IMR-90 (cell line): ENCODE measurements around the gene CHGA. TPM values are rescaled to one million over a fixed set of nuclear protein-coding genes. Genes with fewer than 3 reads are reported as not detected.

Experiments used
- ATAC-seq: fragments of 200-7000 bp; cut with Tn5 transposase; 2 replicates; pipeline ENCODE4 v1.9.1; 2020; ENCODE audit warnings: low read depth, mild to moderate bottlenecking, moderate library complexity
- BruUV-seq: library from RNA; stranded (reverse); fragments of 400-500 nt; replicated peaks from 2 replicates; lab custom pipeline; 2021; lab: Mats Ljungman, UMichigan
- CTCF ChIA-PET: fragments of 300-600 bp; formaldehyde crosslinking; extraction: SDS; loops from one replicate; lab custom pipeline; 2021; ENCODE audit warnings: antibody characterized with exemption; lab: Yijun Ruan, JAX
- POLR2A ChIA-PET: fragments of 300-600 bp; sonication (Branson Sonifier 250); formaldehyde crosslinking; loops from one replicate; lab custom pipeline; 2022; ENCODE audit warnings: antibody characterized with exemption; ENCODE audit not compliant: unreplicated experiment; lab: Charles Lee
- DNase-seq: peaks from one replicate; pipeline ENCODE4 v3.0.0; 2013
- H2AFZ ChIP-seq: replicated peaks from 2 replicates; pipeline ENCODE3; 2013; ENCODE audit warnings: low read length, mild to moderate bottlenecking; ENCODE audit not compliant: poor library complexity
- H2AK5ac ChIP-seq: 2 replicates; pipeline ENCODE4 v1.6.1; 2013; ENCODE audit warnings: low read depth, low read length, inconsistent platforms
- H2AK9ac ChIP-seq: replicated peaks from 2 replicates; pipeline ENCODE3; 2013; ENCODE audit warnings: mild to moderate bottlenecking, low read depth, low read length, moderate library complexity; ENCODE audit not compliant: poor library complexity
- H2BK120ac ChIP-seq: 2 replicates; pipeline ENCODE4 v1.6.1; 2013; ENCODE audit warnings: low read depth, low read length, inconsistent platforms
- H2BK15ac ChIP-seq: 3 replicates; pipeline ENCODE4 v1.6.1; 2013; ENCODE audit warnings: low read depth, low read length, inconsistent platforms
- H2BK20ac ChIP-seq: 2 replicates; pipeline ENCODE4 v1.6.1; 2013; ENCODE audit warnings: low read depth, mild to moderate bottlenecking, inconsistent platforms, low read length, moderate library complexity
- H2BK5ac ChIP-seq: 2 replicates; pipeline ENCODE4 v1.6.1; 2013; ENCODE audit warnings: mild to moderate bottlenecking, low read depth, low read length, inconsistent platforms; ENCODE audit not compliant: poor library complexity, severe bottlenecking
- H3K14ac ChIP-seq: replicated peaks from 2 replicates; pipeline ENCODE4 v1.6.1; 2013; ENCODE audit warnings: low read depth, low read length, inconsistent platforms
- H3K18ac ChIP-seq: 2 replicates; pipeline ENCODE4 v1.6.1; 2013; ENCODE audit warnings: low read depth, low read length, control low read depth
- H3K23ac ChIP-seq: 2 replicates; pipeline ENCODE4 v1.6.1; 2013; ENCODE audit warnings: low read depth, low read length, inconsistent platforms
- H3K27ac ChIP-seq: 2 replicates; pipeline ENCODE4 v1.5.1; 2013; ENCODE audit warnings: mild to moderate bottlenecking, control low read depth, low read length; ENCODE audit not compliant: insufficient read depth
- H3K27me3 ChIP-seq: 2 replicates; pipeline ENCODE4 v1.6.1; 2013; ENCODE audit warnings: low read length; ENCODE audit not compliant: control insufficient read depth, insufficient read depth
- H3K36me3 ChIP-seq: 2 replicates; pipeline ENCODE4 v1.6.1; 2013; ENCODE audit warnings: low read length, mixed read lengths; ENCODE audit not compliant: control insufficient read depth, insufficient read depth
- H3K4ac ChIP-seq: 2 replicates; pipeline ENCODE4 v1.6.1; 2013; ENCODE audit warnings: low read depth, low read length, inconsistent platforms
- H3K4me1 ChIP-seq: 2 replicates; pipeline ENCODE4 v1.6.1; 2013; ENCODE audit warnings: low read length, mixed read lengths; ENCODE audit not compliant: control insufficient read depth, insufficient read depth
- H3K4me2 ChIP-seq: 2 replicates; pipeline ENCODE4 v1.6.1; 2013; ENCODE audit warnings: low read depth, mild to moderate bottlenecking, control low read depth, low read length, moderate library complexity
- H3K4me3 ChIP-seq: 2 replicates; pipeline ENCODE4 v1.5.1; 2013; ENCODE audit warnings: low read depth, mild to moderate bottlenecking, control low read depth, low read length, moderate library complexity; ENCODE audit not compliant: insufficient read depth
- H3K56ac ChIP-seq: 2 replicates; pipeline ENCODE4 v1.6.1; 2013; ENCODE audit warnings: low read length, inconsistent platforms; ENCODE audit not compliant: insufficient read depth; ENCODE audit errors: extremely low read depth
- H3K79me1 ChIP-seq, 2 experiments: 2 replicates each; pipeline ENCODE4 v1.6.1; 2013; ENCODE audit warnings: low read length in 2 of 2, inconsistent platforms in 1 of 2, low read depth in 1 of 2
- H3K9ac ChIP-seq: 2 replicates; pipeline ENCODE4 v1.6.1; 2013; ENCODE audit warnings: low read depth, low read length, control low read depth
- H3K9me1 ChIP-seq: 2 replicates; pipeline ENCODE4 v1.6.1; 2013; ENCODE audit warnings: low read length, inconsistent platforms; ENCODE audit not compliant: insufficient read depth
- H3K9me3 ChIP-seq: 2 replicates; pipeline ENCODE4 v1.6.1; 2013; ENCODE audit warnings: low read length; ENCODE audit not compliant: control insufficient read depth, insufficient read depth
- H4K20me1 ChIP-seq: 2 replicates; pipeline ENCODE4 v1.6.1; 2013; ENCODE audit warnings: low read length, inconsistent platforms; ENCODE audit not compliant: insufficient read depth
- H4K5ac ChIP-seq: 2 replicates; pipeline ENCODE4 v1.6.1; 2013; ENCODE audit warnings: mild to moderate bottlenecking, low read depth, low read length, control low read depth
- H4K8ac ChIP-seq, 2 experiments: 2 replicates each; pipeline ENCODE4 v1.6.1; 2013; ENCODE audit warnings: low read depth in 2 of 2, low read length in 2 of 2, control low read depth in 1 of 2, inconsistent platforms in 1 of 2
- H4K91ac ChIP-seq: 2 replicates; pipeline ENCODE4 v1.6.1; 2013; ENCODE audit warnings: low read depth, low read length, inconsistent platforms; ENCODE audit not compliant: insufficient read depth
- FOS ChIP-seq: fragments of 150-350 bp; IDR thresholded peaks from 2 replicates; pipeline ENCODE4 v1.6.1; 2016; ENCODE audit warnings: low read depth, low read length
- MAZ ChIP-seq: IDR thresholded peaks from 2 replicates; pipeline ENCODE4 v1.6.1; 2012; ENCODE audit warnings: low read depth, mild to moderate bottlenecking, low read length, improper control_type of control experiment, moderate library complexity, borderline replicate concordance
- MXI1 ChIP-seq: IDR thresholded peaks from 2 replicates; pipeline ENCODE4 v1.6.1; 2012; ENCODE audit warnings: low read depth, mild to moderate bottlenecking, low read length, moderate library complexity, borderline replicate concordance
- RCOR1 ChIP-seq: IDR thresholded peaks from 2 replicates; pipeline ENCODE4 v1.6.1; 2012; ENCODE audit warnings: mild to moderate bottlenecking, low read length, improper control_type of control experiment; ENCODE audit not compliant: insufficient replicate concordance
- RFX5 ChIP-seq: IDR thresholded peaks from 2 replicates; pipeline ENCODE4 v1.8.0; 2012; ENCODE audit warnings: low read depth, mild to moderate bottlenecking, low read length, moderate library complexity
- USF2 ChIP-seq: fragments of 150-350 bp; IDR thresholded peaks from 2 replicates; pipeline ENCODE4 v1.6.1; 2017; ENCODE audit warnings: mild to moderate bottlenecking, antibody characterized with exemption, low read length, low read depth
- WGBS, 2 experiments: methylation state at CpG; one replicate each; pipeline versions ENCODE4 v1.1.5 to v1.1.7; 2013; ENCODE audit warnings: missing lambda C conversion rate in 2 of 2; ENCODE audit not compliant: insufficient read length in 1 of 2; ENCODE audit errors: extremely low coverage in 2 of 2; 5-methylcytosine and 5-hydroxymethylcytosine counted together
- dilution Hi-C: fragments of 300-500 bp; cut with HindIII; formaldehyde crosslinking; loops from one replicate; pipeline ENCODE4 v1.14.3; 2018; ENCODE audit warnings: low sequenced_read_pairs; ENCODE audit not compliant: unreplicated experiment
- in situ Hi-C: fragments of 300-500 bp; cut with MboI; formaldehyde crosslinking; loops from 3 replicates; pipeline ENCODE4 v1.14.3; 2019; ENCODE audit warnings: low sequenced_read_pairs, inconsistent platforms, mixed read lengths
- intact Hi-C: fragments of 100-400 bp; cut with micrococcal nuclease; formaldehyde crosslinking; loops from 2 replicates; pipeline ENCODE4 v1.10.0; 2022
- polyA plus RNA-seq, 3 experiments: library from polyadenylated mRNA; depleted of rRNA; stranded (reverse); fragments of >200 nt; gene quantifications; 2 replicates each; pipeline ENCODE4 v1.2.3, GENCODE V29; 2012; ENCODE audit warnings: low replicate concordance in 1 of 3
- total RNA-seq: library from RNA; depleted of rRNA; stranded (reverse); fragments of >200 nt; gene quantifications from 2 replicates; pipeline ENCODE4 v1.2.3, GENCODE V29; 2012

CHGA gene
- total and polyA plus RNA-seq, 2 of the 4 experiments (the other 2 are of a cell fraction) = not detected

DNA sequence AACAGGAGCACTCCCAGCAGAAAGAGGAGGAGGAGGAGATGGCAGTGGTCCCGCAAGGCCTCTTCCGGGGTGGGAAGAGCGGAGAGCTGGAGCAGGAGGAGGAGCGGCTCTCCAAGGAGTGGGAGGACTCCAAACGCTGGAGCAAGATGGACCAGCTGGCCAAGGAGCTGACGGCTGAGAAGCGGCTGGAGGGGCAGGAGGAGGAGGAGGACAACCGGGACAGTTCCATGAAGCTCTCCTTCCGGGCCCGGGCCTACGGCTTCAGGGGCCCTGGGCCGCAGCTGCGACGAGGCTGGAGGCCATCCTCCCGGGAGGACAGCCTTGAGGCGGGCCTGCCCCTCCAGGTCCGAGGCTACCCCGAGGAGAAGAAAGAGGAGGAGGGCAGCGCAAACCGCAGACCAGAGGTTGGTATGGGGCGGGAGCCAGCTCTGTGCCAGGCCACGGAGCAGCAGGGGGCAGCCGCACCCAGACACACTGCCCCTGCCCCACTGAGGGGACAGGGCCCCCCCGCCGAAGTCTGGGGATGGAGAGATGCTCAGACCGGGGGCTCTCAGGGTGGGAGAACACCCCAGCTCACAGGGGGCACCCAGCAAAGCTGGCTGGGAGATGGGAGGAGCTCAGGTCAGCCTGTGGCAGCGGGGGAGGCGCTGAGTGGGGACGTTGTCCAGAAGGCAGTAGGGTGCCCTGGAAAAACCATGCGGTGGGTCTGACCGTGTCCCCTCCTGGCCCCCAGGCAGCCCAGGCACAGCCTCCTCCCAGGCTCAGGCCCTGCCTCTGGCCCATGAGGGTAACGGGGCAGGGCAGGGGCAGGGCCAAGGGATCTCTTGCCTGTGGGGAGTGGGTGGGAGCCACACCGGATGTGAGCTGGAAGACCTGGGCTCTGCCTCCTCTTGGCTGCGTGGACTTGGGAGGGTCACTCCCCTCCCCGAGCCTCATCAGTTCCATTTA lies 9.8 kb downstream of the CHGA start (continued):
- TF ChIP-seq RCOR1 = no peak

DNA sequence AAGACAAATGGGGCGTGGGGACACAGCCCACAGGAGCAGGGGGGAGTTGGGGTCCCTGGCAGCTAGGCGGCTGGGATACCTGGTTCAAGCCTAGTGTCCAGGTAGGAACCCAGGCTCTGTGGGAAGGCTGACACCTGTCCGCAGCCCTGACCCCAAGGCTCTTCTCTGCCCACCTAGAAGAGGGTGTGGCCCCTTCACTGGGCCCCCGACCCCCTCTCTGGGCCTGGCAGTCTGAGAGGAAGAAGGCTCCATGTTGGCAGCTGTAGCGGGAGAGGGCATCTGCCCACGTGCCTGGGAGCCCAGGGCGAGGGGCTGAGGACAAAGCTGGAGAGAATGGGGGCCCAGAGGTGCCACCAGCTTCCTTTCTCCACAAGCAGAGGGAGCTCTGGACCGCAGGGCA lies 10.5 kb downstream of the CHGA start:
- Histone ChIP-seq H3K27ac (no peak overlapping the region), H4K5ac (no peak overlapping the region), H2BK20ac (no peak overlapping the region), H3K23ac (no peak overlapping the region), H2BK120ac (no peak overlapping the region), H3K4ac (no peak overlapping the region), H3K18ac (no peak overlapping the region), H3K4me3 (no peak overlapping the region), H3K9ac (no peak overlapping the region), H3K27me3 (no peaks in the 10 kb centered on the region; the same call in 1 of the 2 replicates), H2AK5ac (no peak overlapping the region), H3K4me2 (no peak overlapping the region), H3K36me3 (no peaks in the 10 kb centered on the region), H4K20me1 (no peaks in the 10 kb centered on the region), H3K79me1 (no peaks in the 10 kb centered on the region), H3K9me3 (no peaks in the 10 kb centered on the region), H3K56ac (no peak overlapping the region), H2BK15ac (no peak overlapping the region), H3K4me1 (no peaks in the 10 kb centered on the region), H2AFZ (no peak overlapping the region), H4K8ac (no peak overlapping the region), H3K14ac (no peak overlapping the region), H2BK5ac (no peak overlapping the region), H4K91ac (no peak overlapping the region), H3K9me1 (peaks cover 2% of the 10 kb centered on the region; the same call in 1 of the 2 replicates), H2AK9ac (no peak overlapping the region)
- 100% methylated on average over 1 of the region's 8 CpGs; no CpG with 5 or more reads in 1 of the 2 experiments for WGBS, 2 experiments
- DNase-seq (no peak), ATAC-seq (no peak)
- intact Hi-C loops (no loop called here), dilution Hi-C loops (no loop called here), in situ Hi-C loops (no loop called here)
- no TSS peak for BruUV-seq
- CTCF ChIA-PET = no interaction called here
- POLR2A ChIA-PET = no interaction called here
- TF ChIP-seq MXI1 (no peak), FOS (no peak), RCOR1 (no peak), RFX5 (no peak), MAZ (no peak), USF2 (no peak)
